Right lobe of liver (tissue), 6 donors: ENCODE results near the gene FEZ2. TPM values are rescaled to one million over a fixed set of nuclear protein-coding genes. Genes with fewer than 3 reads are reported as not detected.

Experiments used
- ATAC-seq, 4 donors: fragments of 200-7000 bp; cut with Tn5 transposase; one replicate each; pipeline ENCODE4 v1.9.1; 2020; ENCODE audit warnings: mild to moderate bottlenecking in 4 of 4, moderate library complexity in 4 of 4
- DNase-seq, 3 donors: peaks; one replicate each; pipeline ENCODE4 v3.0.0-alpha.2; 2020
- H3K27ac ChIP-seq, 3 donors: fragments of 200-600 bp; one replicate each; pipeline ENCODE4 v1.8.0; 2022
- H3K27me3 ChIP-seq, 2 donors: fragments of 200-600 bp; one replicate each; pipeline ENCODE4 v1.8.0; 2022
- H3K36me3 ChIP-seq, 4 donors: fragments of 200-600 bp; sonication (generic) in 1 of 4; one replicate each; pipeline versions ENCODE4 v1.5.1 to v1.8.0; 2017 to 2022; ENCODE audit warnings: control low read depth in 1 of 4
- H3K4me1 ChIP-seq, 4 donors: fragments of 200-600 bp; sonication (generic) in 1 of 4; one replicate each; pipeline versions ENCODE4 v1.5.1 to v1.8.0; 2017 to 2022; ENCODE audit warnings: control low read depth in 1 of 4
- H3K4me3 ChIP-seq, 3 donors: fragments of 200-600 bp; one replicate each; pipeline ENCODE4 v1.8.0; 2022
- H3K9me3 ChIP-seq, 4 donors: fragments of 200-600 bp; sonication (generic) in 1 of 4; one replicate each; pipeline versions ENCODE4 v1.5.1 to v1.8.0; 2017 to 2022; ENCODE audit warnings: control low read depth in 1 of 4
- CTCF ChIP-seq, 4 donors: fragments of 200-600 bp in 3 of 4; fragments of 450-650 bp in 1 of 4; IDR thresholded peaks; one replicate each; pipeline versions ENCODE4 v1.5.1 to v1.8.0; 2016 to 2022; ENCODE audit warnings: antibody characterized with exemption in 4 of 4, mild to moderate bottlenecking in 2 of 4
- POLR2A ChIP-seq: fragments of 450-650 bp; IDR thresholded peaks from one replicate; pipeline ENCODE4 v1.6.1; 2017; ENCODE audit warnings: antibody characterized with exemption, mild to moderate bottlenecking
- WGBS: methylation state at CpG from one replicate; pipeline ENCODE4 v1.1.6; 2018; ENCODE audit warnings: low coverage, low lambda C conversion rate; ENCODE audit not compliant: insufficient coverage; ENCODE audit errors: missing lambda C conversion rate; 5-methylcytosine and 5-hydroxymethylcytosine counted together
- intact Hi-C, 2 donors: fragments of 100-400 bp; cut with DNase I; formaldehyde crosslinking; loops; one replicate each; pipeline versions ENCODE4 v1.11.2 to v1.14.1; 2022
- long read RNA-seq: library from polyadenylated mRNA; unstranded; transcript quantifications from one replicate; pipeline ENCODE4 v2.0.0, GENCODE V29; 2019
- total RNA-seq, 6 experiments: library from RNA; depleted of rRNA in 2 of 6; stranded (reverse); fragments of >200 nt in 2 of 6; fragmentation: NEBNext Ultra II Directional in 3 of 6; extraction: Animal tissue kit (Norgen Biotek cat#: 25700) in 3 of 6; gene quantifications; one replicate each; pipeline versions ENCODE4 v1.1.0 to v1.2.4, GENCODE V29; 2016 to 2023
- donor health status: DM: no; HTN: yes; CAD: no.
- donor health status: DM: no; HTN: no; CAD: no.
- donor health status: DM: no; HTN: no; CAD: no.
- donor health status: DM: no; HTN: yes; CAD: no.
- donor health status: DM: no; HTN: yes; CAD: no.

FEZ2 gene
- total RNA-seq, result 10 to 100 TPM; 11.1 to 22.2 (median 18.7) TPM
- long read RNA-seq, result 0 reads

- Histone ChIP-seq H3K4me1 (peaks cover 0 to 18% (median 2%) of the 10 kb centered on the region in 4 donors), H3K27me3 (no peaks in the 10 kb centered on the region), H3K9me3 (no peaks in the 10 kb centered on the region), H3K36me3 (no peaks in the 10 kb centered on the region), H3K27ac (peak within 1 kb of the TSS; percentile 87 to 93 (median 93)), H3K4me3 (peak within 1 kb of the TSS; percentile 77 to 100 (median 100))
- ATAC-seq, result peak; percentile 98 to 99 (median 98)
- WGBS, result under 1% methylated on average over 25 of the region's 81 CpGs
- intact Hi-C loops, result no loop called here
- TF ChIP-seq CTCF (IDR thresholded peaks at IDR 0.05) (no peak), POLR2A (peak; percentile 41)
- DNase-seq, result peak; percentile 78 to 85 (median 81)
Observed at GRCh38 chr2:36597532-36598377, at the start of gene FEZ2. Gene FEZ2 (minus strand): TSS chr2:36598168. CDS start chr2:36598142, 26 bp downstream.

GRCh38 chr2:36634981-36635597 is 37.1 kb upstream of the FEZ2 start:
- intact Hi-C loops, result no loop called here
- no peaks in the 10 kb centered on the region for H3K9me3 ChIP-seq
- WGBS, result 78% methylated on average over 3 of the region's 3 CpGs
- no peak overlapping the region for H3K27ac ChIP-seq
- ATAC-seq, result no peak
- H3K4me3 ChIP-seq, result no peak overlapping the region
- H3K36me3 ChIP-seq, result no peaks in the 10 kb centered on the region
- TF ChIP-seq CTCF (IDR thresholded peaks at IDR 0.05), result no peak
- no peak for TF ChIP-seq POLR2A
- no peak for DNase-seq
- H3K27me3 ChIP-seq, result no peaks in the 10 kb centered on the region
- H3K4me1 ChIP-seq, result no peaks in the 10 kb centered on the region

GRCh38 chr2:36633470-36634092 is 35.6 kb upstream of the FEZ2 start:
- 78% methylated on average over 2 of the region's 2 CpGs for WGBS
- no peak for TF ChIP-seq CTCF (IDR thresholded peaks at IDR 0.05)
- TF ChIP-seq POLR2A, result no peak
- H3K36me3 ChIP-seq, result no peaks in the 10 kb centered on the region
- no peak overlapping the region for H3K4me3 ChIP-seq
- no peaks in the 10 kb centered on the region for H3K27me3 ChIP-seq
- intact Hi-C loops, result no loop called here
- DNase-seq (no peak), ATAC-seq (no peak)
- H3K9me3 ChIP-seq, result no peaks in the 10 kb centered on the region
- H3K27ac ChIP-seq, result no peak overlapping the region
- no peaks in the 10 kb centered on the region for H3K4me1 ChIP-seq

- intact Hi-C loops, result no loop called here
- WGBS, result 63% methylated on average over 3 of the region's 3 CpGs
- Histone ChIP-seq H3K9me3 (peaks cover 0 to 5% (median 0%) of the 10 kb centered on the region in 4 donors), H3K4me1 (no peaks in the 10 kb centered on the region), H3K27ac (no peak overlapping the region), H3K27me3 (no peaks in the 10 kb centered on the region), H3K36me3 (no peaks in the 10 kb centered on the region), H3K4me3 (no peak overlapping the region)
- TF ChIP-seq POLR2A (no peak), CTCF (IDR thresholded peaks at IDR 0.05) (no peak)
- ATAC-seq, result no peak
- no peak for DNase-seq
Observed at GRCh38 chr2:36626756-36627155, 28.8 kb upstream of the FEZ2 start.
